OCI-LY7 (cell line): ENCODE data around the gene ATG16L2. TPM values are rescaled to one million over a fixed set of nuclear protein-coding genes. Genes with fewer than 3 reads are reported as not detected.

Experiments used
- BruUV-seq: library from RNA; stranded (reverse); fragments of 400-500 nt; replicated peaks from 2 replicates; lab custom pipeline; 2021; lab: Mats Ljungman, UMichigan
- CTCF ChIA-PET: fragments of 300-600 bp; sonication (Branson Sonifier 250); formaldehyde crosslinking; loops from one replicate; lab custom pipeline; 2022; ENCODE audit warnings: antibody characterized with exemption; ENCODE audit not compliant: unreplicated experiment; lab: Charles Lee
- POLR2A ChIA-PET: fragments of 300-600 bp; sonication (Branson Sonifier 250); formaldehyde crosslinking; loops from one replicate; lab custom pipeline; 2022; ENCODE audit warnings: antibody characterized with exemption; lab: Charles Lee
- DNase-seq: peaks from one replicate; pipeline ENCODE4 v3.0.0-alpha.2; 2015; ENCODE audit warnings: low spot score
- H2AFZ ChIP-seq: fragments of 200-600 bp; sonication (generic), shearing (Covaris generic); 2 replicates; pipeline ENCODE4 v1.6.1; 2014; ENCODE audit warnings: mild to moderate bottlenecking, antibody characterized with exemption, low read length, moderate library complexity
- H3K27ac ChIP-seq: fragments of 200-600 bp; sonication (generic); 2 replicates; pipeline ENCODE4 v1.5.1; 2014; ENCODE audit warnings: mixed run types, low read depth, mild to moderate bottlenecking, moderate library complexity, low read length, inconsistent platforms; ENCODE audit not compliant: poor library complexity, severe bottlenecking
- H3K36me3 ChIP-seq: fragments of 200-600 bp; sonication (generic); 2 replicates; pipeline ENCODE4 v1.6.1; 2014; ENCODE audit warnings: mild to moderate bottlenecking, antibody characterized with exemption, low read length, moderate library complexity, mixed read lengths; ENCODE audit not compliant: insufficient read depth
- H3K4me1 ChIP-seq: fragments of 200-600 bp; sonication (generic); 2 replicates; pipeline ENCODE4 v1.5.1; 2014; ENCODE audit warnings: mild to moderate bottlenecking, low read length; ENCODE audit not compliant: insufficient read depth, poor library complexity, severe bottlenecking
- H3K4me2 ChIP-seq: fragments of 200-600 bp; sonication (generic); 2 replicates; pipeline ENCODE4 v1.6.1; 2014; ENCODE audit warnings: mild to moderate bottlenecking, low read length
- H3K4me3 ChIP-seq: fragments of 200-600 bp; sonication (generic); 2 replicates; pipeline ENCODE4 v1.5.1; 2014; ENCODE audit warnings: mild to moderate bottlenecking, low read depth, low read length; ENCODE audit not compliant: poor library complexity, severe bottlenecking
- H3K79me2 ChIP-seq: fragments of 200-600 bp; sonication (generic); 2 replicates; pipeline ENCODE4 v1.6.1; 2016; ENCODE audit warnings: low read depth, mild to moderate bottlenecking, low read length, moderate library complexity, mixed read lengths; ENCODE audit not compliant: insufficient read depth
- H3K9me2 ChIP-seq: fragments of 200-600 bp; sonication (generic); 2 replicates; pipeline ENCODE4 v1.6.1; 2016; ENCODE audit warnings: mild to moderate bottlenecking, low read length, mixed read lengths; ENCODE audit not compliant: insufficient read depth
- H3K9me3 ChIP-seq: fragments of 200-600 bp; sonication (generic); 2 replicates; pipeline ENCODE4 v1.6.1; 2014; ENCODE audit warnings: mild to moderate bottlenecking, mixed run types, low read length, mixed read lengths
- H4K20me1 ChIP-seq: fragments of 200-600 bp; sonication (generic); 2 replicates; pipeline ENCODE4 v1.6.1; 2014; ENCODE audit warnings: mild to moderate bottlenecking, antibody characterized with exemption, low read length, moderate library complexity, mixed read lengths; ENCODE audit not compliant: insufficient read depth
- EZH2phosphoT487 ChIP-seq: fragments of 200-600 bp; sonication (generic); IDR thresholded peaks from 2 replicates; pipeline ENCODE4 v1.6.1; 2018; ENCODE audit warnings: low read depth, borderline replicate concordance, mild to moderate bottlenecking, mixed run types, antibody characterized with exemption, low read length, moderate library complexity, mixed read lengths
- intact Hi-C: fragments of 100-400 bp; cut with micrococcal nuclease; formaldehyde crosslinking; loops from one replicate; pipeline ENCODE4 v1.10.0; 2022; ENCODE audit not compliant: unreplicated experiment
- total RNA-seq, 2 experiments: library from RNA; depleted of rRNA in 1 of 2; stranded (reverse); fragments of >200 nt in 1 of 2; shearing (Covaris generic) in 1 of 2; gene quantifications; 2 replicates each; pipeline ENCODE4 v1.2.3, GENCODE V29; 2014 to 2022
- TF ChIP-seq, protein P1 (sequence below): fragments of 200-600 bp; sonication (generic); conservative IDR thresholded peaks from 2 replicates; pipeline ENCODE4 v1.5.1; 2014; ENCODE audit warnings: mild to moderate bottlenecking, antibody characterized with exemption, low read length, moderate library complexity, mixed read lengths

Gene ATG16L2
- total RNA-seq, 2 experiments from 2014 or later = 103 to 108 TPM

DNA sequence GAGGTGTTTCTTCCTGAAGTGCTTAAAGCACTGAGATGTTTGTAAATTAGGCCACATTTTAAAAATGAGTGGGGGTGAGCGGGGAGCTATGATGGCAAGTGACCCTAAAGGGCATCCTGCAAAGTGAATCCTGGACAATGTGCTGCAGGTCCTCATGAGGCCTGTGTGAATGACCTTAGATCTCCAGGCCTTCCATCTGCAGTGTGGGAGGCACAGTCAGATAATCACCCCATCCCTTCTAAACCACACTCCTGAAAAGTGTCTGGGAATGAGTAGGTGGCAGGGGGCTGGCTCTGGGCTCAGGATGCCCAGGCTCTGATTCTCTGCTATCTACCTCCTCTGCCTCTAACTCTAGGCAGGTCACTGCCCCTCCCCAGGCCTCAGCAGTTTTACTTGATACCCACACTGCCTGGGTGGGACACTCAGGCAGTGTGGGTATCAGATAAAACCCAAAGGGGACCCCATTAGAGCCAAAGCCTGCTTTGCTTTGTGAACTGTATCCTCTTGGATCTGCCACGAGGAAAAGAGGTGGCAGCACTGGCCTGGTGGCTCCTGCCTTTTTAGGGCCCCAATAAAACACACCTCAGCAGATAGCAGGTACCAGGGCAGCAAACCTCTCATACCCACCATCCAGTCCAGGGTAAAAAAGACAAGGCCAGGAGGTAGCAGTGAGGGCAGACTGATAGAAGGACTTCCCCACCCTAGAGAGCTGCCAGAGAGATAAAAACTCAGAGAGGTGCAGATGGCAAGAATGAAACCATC is 30.9 kb upstream of the ATG16L2 start:
- CTCF ChIA-PET = no interaction called here
- Histone ChIP-seq H3K27ac (no peak overlapping the region), H3K4me1 (peaks cover 22% of the 10 kb centered on the region), H3K79me2 (no peaks in the 10 kb centered on the region), H3K4me2 (no peak overlapping the region), H4K20me1 (no peaks in the 10 kb centered on the region), H3K9me3 (no peaks in the 10 kb centered on the region), H3K9me2 (no peaks in the 10 kb centered on the region), H3K36me3 (no peaks in the 10 kb centered on the region), H2AFZ (no peak overlapping the region), H3K4me3 (no peak overlapping the region)
- no TSS peak for BruUV-seq
- POLR2A ChIA-PET = interaction anchor here (0.9 to 1.3 kb wide), 2 partner anchors 10 to 32 kb away, joined by 7 to 8 read pairs; partner anchors contain the start of gene STARD10
- intact Hi-C loops = no loop called here
- DNase-seq = no peak
- TF ChIP-seq EZH2phosphoT487 = no peak
- TF ChIP-seq, protein P1, sequence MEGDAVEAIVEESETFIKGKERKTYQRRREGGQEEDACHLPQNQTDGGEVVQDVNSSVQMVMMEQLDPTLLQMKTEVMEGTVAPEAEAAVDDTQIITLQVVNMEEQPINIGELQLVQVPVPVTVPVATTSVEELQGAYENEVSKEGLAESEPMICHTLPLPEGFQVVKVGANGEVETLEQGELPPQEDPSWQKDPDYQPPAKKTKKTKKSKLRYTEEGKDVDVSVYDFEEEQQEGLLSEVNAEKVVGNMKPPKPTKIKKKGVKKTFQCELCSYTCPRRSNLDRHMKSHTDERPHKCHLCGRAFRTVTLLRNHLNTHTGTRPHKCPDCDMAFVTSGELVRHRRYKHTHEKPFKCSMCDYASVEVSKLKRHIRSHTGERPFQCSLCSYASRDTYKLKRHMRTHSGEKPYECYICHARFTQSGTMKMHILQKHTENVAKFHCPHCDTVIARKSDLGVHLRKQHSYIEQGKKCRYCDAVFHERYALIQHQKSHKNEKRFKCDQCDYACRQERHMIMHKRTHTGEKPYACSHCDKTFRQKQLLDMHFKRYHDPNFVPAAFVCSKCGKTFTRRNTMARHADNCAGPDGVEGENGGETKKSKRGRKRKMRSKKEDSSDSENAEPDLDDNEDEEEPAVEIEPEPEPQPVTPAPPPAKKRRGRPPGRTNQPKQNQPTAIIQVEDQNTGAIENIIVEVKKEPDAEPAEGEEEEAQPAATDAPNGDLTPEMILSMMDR = no peak

DNA sequence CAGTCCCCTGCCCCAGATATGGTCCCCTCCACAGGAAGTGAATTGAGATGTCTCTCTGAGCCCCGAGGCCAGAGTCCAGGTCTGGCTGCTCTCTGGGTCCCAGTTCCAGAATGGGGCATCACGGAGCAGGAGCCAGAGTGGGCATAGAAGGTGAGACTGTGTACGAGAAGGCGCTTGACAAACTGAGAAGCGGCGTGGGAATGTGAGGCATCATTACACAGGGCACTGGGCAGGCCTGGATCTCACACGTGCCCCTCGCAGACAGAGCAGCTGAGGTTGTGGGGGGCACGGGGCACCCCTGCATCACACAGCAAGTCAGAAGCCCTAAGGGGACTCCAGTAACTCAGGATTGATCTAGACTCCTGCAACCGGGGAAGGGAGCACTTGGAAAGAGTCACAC is 29.5 kb upstream of the ATG16L2 start:
- H3K79me2 ChIP-seq = no peaks in the 10 kb centered on the region
- H2AFZ ChIP-seq = no peak overlapping the region
- TF ChIP-seq, protein P1 = no peak
- no peak for TF ChIP-seq EZH2phosphoT487
- H3K4me2 ChIP-seq = no peak overlapping the region
- CTCF ChIA-PET = no interaction called here
- H3K27ac ChIP-seq = no peak overlapping the region
- H3K4me3 ChIP-seq = no peak overlapping the region
- no peak for DNase-seq
- H3K4me1 ChIP-seq = peaks cover 22% of the 10 kb centered on the region
- no peaks in the 10 kb centered on the region for H3K36me3 ChIP-seq
- H4K20me1 ChIP-seq = no peaks in the 10 kb centered on the region
- no TSS peak for BruUV-seq
- intact Hi-C loops = no loop called here
- H3K9me2 ChIP-seq = no peaks in the 10 kb centered on the region
- no peaks in the 10 kb centered on the region for H3K9me3 ChIP-seq
- POLR2A ChIA-PET = no interaction called here
